Naive B cell (primary cell): Measurements from ENCODE around the gene MYO5A. TPM values are rescaled to one million over a fixed set of nuclear protein-coding genes. Genes with fewer than 3 reads are reported as not detected.
A peak's percentile ranks its signal among the peaks of the same experiment; 100 is the strongest.
"Not testable (repeated sequence)": the region's sequence is repeated elsewhere in the genome, so short reads cannot be mapped to it uniquely, and the experiment has no call there.

Experiments
- ATAC-seq, 2 donors: fragments of 150-1000 bp; cut with Tn5 transposase; 2 replicates each; pipeline ENCODE4 v1.10.0; 2021; ENCODE audit warnings: low read depth in 2 of 2, mild to moderate bottlenecking in 2 of 2, moderate library complexity in 2 of 2
- DNase-seq: peaks from one replicate; pipeline ENCODE4 v3.0.0; 2022
- H3K27ac Mint-ChIP-seq, 6 donors: one replicate each; pipeline ENCODE4 v1.8.0; 2020 to 2022; ENCODE audit warnings: mild to moderate bottlenecking in 6 of 6, mixed read lengths in 6 of 6, moderate library complexity in 5 of 6, inconsistent platforms in 2 of 6
- H3K27me3 Mint-ChIP-seq, 3 donors: one replicate each; pipeline ENCODE4 v1.8.0; 2021 to 2022; ENCODE audit warnings: mixed read lengths in 3 of 3, mild to moderate bottlenecking in 1 of 3
- H3K36me3 Mint-ChIP-seq, 2 donors: one replicate each; pipeline ENCODE4 v1.8.0; 2020 to 2022; ENCODE audit warnings: mixed read lengths in 2 of 2, inconsistent platforms in 1 of 2, mild to moderate bottlenecking in 1 of 2
- H3K4me1 Mint-ChIP-seq, 3 donors: one replicate each; pipeline ENCODE4 v1.8.0; 2020 to 2022; ENCODE audit warnings: mixed read lengths in 3 of 3, inconsistent platforms in 1 of 3, mild to moderate bottlenecking in 1 of 3, moderate library complexity in 1 of 3
- H3K4me3 Mint-ChIP-seq, 8 donors: one replicate each; pipeline ENCODE4 v1.8.0; 2020 to 2022; ENCODE audit warnings: mild to moderate bottlenecking in 8 of 8, mixed read lengths in 8 of 8, moderate library complexity in 8 of 8, inconsistent platforms in 2 of 8
- H3K9me3 Mint-ChIP-seq, 7 donors: one replicate each; pipeline ENCODE4 v1.8.0; 2020 to 2022; ENCODE audit warnings: mixed read lengths in 7 of 7, mild to moderate bottlenecking in 5 of 7, inconsistent platforms in 2 of 7, moderate library complexity in 1 of 7
- polyA plus RNA-seq, 6 donors: library from polyadenylated mRNA; unstranded; fragments of 300-500 nt; fragmentation: Illumina TruSeq; gene quantifications; one replicate each; pipeline ENCODE4 v1.2.3, GENCODE V29; 2021; ENCODE audit warnings: low read depth in 6 of 6

MYO5A gene
- polyA plus RNA-seq, 6 donors from 2014 or later = 3.8 to 15.0 (median 9.3) TPM

- Mint-ChIP-seq H3K4me3 (peak overlapping the region; percentile 76 to 99 (median 94)), H3K27ac (peak overlapping the region; percentile 70 to 97 (median 92)), H3K27me3 (peaks cover 0 to 4% (median 0%) of the 10 kb centered on the region in 3 donors), H3K9me3 (no peaks in the 10 kb centered on the region), H3K36me3 (no peaks in the 10 kb centered on the region), H3K4me1 (peaks cover 30 to 39% (median 39%) of the 10 kb centered on the region in 3 donors)
- no peak for DNase-seq
- ATAC-seq = peak; percentile 3 to 4
These were observed 643 bp downstream of the MYO5A start for GRCh38 chr15:52527911-52528563.

- Mint-ChIP-seq H3K27ac (peak overlapping the region in 3 of 6 donors; percentile 88 to 97 (median 96)), H3K9me3 (no peaks in the 10 kb centered on the region), H3K4me3 (peak overlapping the region; percentile 76 to 99 (median 94)), H3K4me1 (peaks cover 33 to 43% (median 42%) of the 10 kb centered on the region in 3 donors), H3K36me3 (no peaks in the 10 kb centered on the region), H3K27me3 (peaks cover 0 to 3% (median 0%) of the 10 kb centered on the region in 3 donors)
- no peak for ATAC-seq
- DNase-seq = no peak
These were observed 1.3 kb downstream of the MYO5A start for GRCh38 chr15:52527196-52527910.

- Mint-ChIP-seq H3K4me3 (no peak overlapping the region), H3K4me1 (peaks cover 45 to 56% (median 51%) of the 10 kb centered on the region in 3 donors), H3K9me3 (no peaks in the 10 kb centered on the region), H3K27ac (no peak overlapping the region), H3K27me3 (no peaks in the 10 kb centered on the region), H3K36me3 (no peaks in the 10 kb centered on the region)
- ATAC-seq (no peak), DNase-seq (no peak)
These were observed 4.2 kb downstream of the MYO5A start for GRCh38 chr15:52524223-52525136.

- peaks cover 50 to 61% (median 54%) of the 10 kb centered on the region in 3 donors for H3K4me1 Mint-ChIP-seq
- H3K4me3 Mint-ChIP-seq = no peak overlapping the region
- DNase-seq (no peak), ATAC-seq (no peak)
- no peaks in the 10 kb centered on the region for H3K9me3 Mint-ChIP-seq
- no peaks in the 10 kb centered on the region for H3K36me3 Mint-ChIP-seq
- peak overlapping the region in 2 of 6 donors; percentile 24 to 63 for H3K27ac Mint-ChIP-seq
- H3K27me3 Mint-ChIP-seq = no peaks in the 10 kb centered on the region
These were observed 5.0 kb downstream of the MYO5A start for GRCh38 chr15:52523647-52524046.

GRCh38 chr15:52523192-52523591 is 5.5 kb downstream of the MYO5A start:
- DNase-seq (no peak), ATAC-seq (no peak)
- Mint-ChIP-seq H3K9me3 (no peaks in the 10 kb centered on the region), H3K36me3 (no peaks in the 10 kb centered on the region), H3K27ac (peak overlapping the region in 1 of 6 donors; percentile 63), H3K27me3 (no peaks in the 10 kb centered on the region), H3K4me1 (peaks cover 50 to 65% (median 57%) of the 10 kb centered on the region in 3 donors), H3K4me3 (no peak overlapping the region)

GRCh38 chr15:52521682-52522081 is 7.0 kb downstream of the MYO5A start:
- Mint-ChIP-seq H3K9me3 (no peaks in the 10 kb centered on the region), H3K27me3 (no peaks in the 10 kb centered on the region), H3K4me3 (peak overlapping the region in 1 of 8 donors; percentile 6), H3K4me1 (peaks cover 41 to 50% (median 48%) of the 10 kb centered on the region in 3 donors), H3K27ac (peak overlapping the region in 1 of 6 donors; percentile 1), H3K36me3 (no peaks in the 10 kb centered on the region)
- DNase-seq (no peak), ATAC-seq (no peak)

GRCh38 chr15:52520421-52520820 is 8.3 kb downstream of the MYO5A start:
- DNase-seq = no peak
- Mint-ChIP-seq H3K36me3 (no peaks in the 10 kb centered on the region), H3K4me3 (no peak overlapping the region), H3K4me1 (peaks cover 38 to 44% (median 42%) of the 10 kb centered on the region in 3 donors), H3K27me3 (no peaks in the 10 kb centered on the region), H3K27ac (peak overlapping the region in 1 of 6 donors; percentile 18), H3K9me3 (no peaks in the 10 kb centered on the region)
- ATAC-seq = no peak

GRCh38 chr15:52518487-52519371 is 10.0 kb downstream of the MYO5A start:
- no peak for ATAC-seq
- H3K27me3 Mint-ChIP-seq = no peaks in the 10 kb centered on the region
- peak overlapping the region in 4 of 6 donors; percentile 1 to 33 (median 8) for H3K27ac Mint-ChIP-seq
- H3K4me3 Mint-ChIP-seq = no peak overlapping the region
- no peaks in the 10 kb centered on the region for H3K36me3 Mint-ChIP-seq
- no peak for DNase-seq
- no peaks in the 10 kb centered on the region for H3K9me3 Mint-ChIP-seq
- H3K4me1 Mint-ChIP-seq = peaks cover 33 to 42% (median 38%) of the 10 kb centered on the region in 3 donors

GRCh38 chr15:52517014-52517413 is 11.7 kb downstream of the MYO5A start:
- Mint-ChIP-seq H3K27me3 (no peaks in the 10 kb centered on the region), H3K4me1 (peaks cover 23 to 33% (median 28%) of the 10 kb centered on the region in 3 donors), H3K36me3 (no peaks in the 10 kb centered on the region), H3K4me3 (no peak overlapping the region), H3K9me3 (no peaks in the 10 kb centered on the region), H3K27ac (no peak overlapping the region)
- no peak for ATAC-seq
- no peak for DNase-seq

GRCh38 chr15:52515343-52515742 is 13.3 kb downstream of the MYO5A start:
- peaks cover 14 to 35% (median 29%) of the 10 kb centered on the region in 3 donors for H3K4me1 Mint-ChIP-seq
- no peak overlapping the region for H3K4me3 Mint-ChIP-seq
- H3K9me3 Mint-ChIP-seq = no peaks in the 10 kb centered on the region
- no peaks in the 10 kb centered on the region for H3K27me3 Mint-ChIP-seq
- no peaks in the 10 kb centered on the region for H3K36me3 Mint-ChIP-seq
- DNase-seq (no peak), ATAC-seq (no peak)
- H3K27ac Mint-ChIP-seq = no peak overlapping the region

- no peak for ATAC-seq
These were observed 14.2 kb downstream of the MYO5A start for GRCh38 chr15:52514482-52514881.

GRCh38 chr15:52512869-52513268 is 15.8 kb downstream of the MYO5A start:
- H3K27me3 Mint-ChIP-seq, H3K9me3 Mint-ChIP-seq, H3K36me3 Mint-ChIP-seq, ATAC-seq, H3K27ac Mint-ChIP-seq, DNase-seq: not testable (repeated sequence)
- peak overlapping the region in 1 of 8 donors; percentile 31 for H3K4me3 Mint-ChIP-seq
- H3K4me1 Mint-ChIP-seq = peaks cover 20 to 40% (median 31%) of the 10 kb centered on the region in 3 donors

More at GRCh38 chr15:52514482-52514881, 14.2 kb downstream of the MYO5A start:
- H3K4me3 Mint-ChIP-seq = no peak overlapping the region
- H3K36me3 Mint-ChIP-seq = no peaks in the 10 kb centered on the region
- DNase-seq = no peak
- H3K4me1 Mint-ChIP-seq = peaks cover 13 to 35% (median 29%) of the 10 kb centered on the region in 3 donors
- H3K9me3 Mint-ChIP-seq = no peaks in the 10 kb centered on the region
- H3K27me3 Mint-ChIP-seq = no peaks in the 10 kb centered on the region
- H3K27ac Mint-ChIP-seq = no peak overlapping the region
